Kidney (tissue), 14 donors: ENCODE measurements around the gene NYNRIN. TPM values are rescaled to one million over a fixed set of nuclear protein-coding genes. Genes with fewer than 3 reads are reported as not detected.

ENCODE experiments used
- DNase-seq, 5 donors: peaks; one replicate each; pipeline ENCODE4 v3.0.0-alpha.2; 2013 to 2020
- FAIRE-seq: peaks from 2 replicates; lab custom pipeline; 2012; peaks lifted over from hg19 to GRCh38; lab: Jason Lieb, UNC
- H3K27ac ChIP-seq, 2 donors: one replicate each; pipeline ENCODE4 v1.7.0; 2013; ENCODE audit warnings: low read depth in 2 of 2, low read length in 2 of 2, inconsistent platforms in 1 of 2
- H3K27me3 ChIP-seq: one replicate; pipeline ENCODE4 v1.7.1; 2013; ENCODE audit warnings: low read length, inconsistent platforms; ENCODE audit not compliant: control insufficient read depth, insufficient read depth
- H3K36me3 ChIP-seq, 3 donors: one replicate each; pipeline versions ENCODE4 v1.7.0 to v1.7.1; 2013; ENCODE audit warnings: low read length in 3 of 3, control low read depth in 1 of 3, inconsistent platforms in 1 of 3; ENCODE audit not compliant: insufficient read depth in 3 of 3, control insufficient read depth in 2 of 3
- H3K4me1 ChIP-seq, 3 donors: one replicate each; pipeline versions ENCODE4 v1.7.0 to v1.7.1; 2013; ENCODE audit warnings: low read length in 3 of 3, inconsistent platforms in 1 of 3, low read depth in 1 of 3; ENCODE audit not compliant: control insufficient read depth in 2 of 3, insufficient read depth in 2 of 3
- H3K4me3 ChIP-seq, 3 donors: one replicate each; pipeline versions ENCODE4 v1.7.0 to v1.8.1; 2013; ENCODE audit warnings: low read length in 3 of 3, control low read depth in 1 of 3, inconsistent platforms in 1 of 3
- H3K9ac ChIP-seq, 3 donors: one replicate each; pipeline versions ENCODE4 v1.7.0 to v1.7.1; 2013; ENCODE audit warnings: low read length in 3 of 3, control low read depth in 1 of 3, inconsistent platforms in 1 of 3
- H3K9me3 ChIP-seq, 3 donors: one replicate each; pipeline versions ENCODE4 v1.7.0 to v1.7.1; 2013; ENCODE audit warnings: low read length in 3 of 3, control low read depth in 1 of 3, inconsistent platforms in 1 of 3; ENCODE audit not compliant: control insufficient read depth in 2 of 3, insufficient read depth in 1 of 3
- intact Hi-C: fragments of 100-400 bp; cut with DNase I; formaldehyde crosslinking; loops from one replicate; pipeline ENCODE4 v1.11.1; 2022
- polyA plus RNA-seq: library from polyadenylated mRNA; stranded (reverse); fragments of 350-450 nt; fragmentation: Illumina TruSeq; extraction: RNeasy Lipid Tissue Mini Kit (QIAGEN cat#74804); gene quantifications from one replicate; pipeline ENCODE4 v1.2.3, GENCODE V29; 2014; ENCODE audit warnings: low read depth, low replicate concordance; ENCODE audit not compliant: insufficient read depth
- total RNA-seq: library from RNA; stranded (reverse); fragmentation: NEBNext Ultra II Directional; extraction: Animal tissue kit (Norgen Biotek cat#: 25700); gene quantifications from one replicate; pipeline ENCODE4 v1.2.1, GENCODE V29; 2021
- TF ChIP-seq, protein P1 (sequence below): IDR thresholded peaks from 3 replicates; pipeline ENCODE4 v1.5.1; 2012; ENCODE audit warnings: mild to moderate bottlenecking, moderate library complexity, borderline replicate concordance; ENCODE audit not compliant: insufficient read depth; ENCODE audit errors: extremely low read depth
- donor health status: control.
- donor health status: control.
- donor health status: control.
- donor health status: control.
- donor health status: control.
- donor health status: DM: yes; HTN: yes; CAD: no.
- donor health status: Normal renal cell carcinoma (clear cell type).

The NYNRIN gene
- total and polyA plus RNA-seq, 2 donors from 2014 or later, result 4.4 to 12.1 TPM

DNA sequence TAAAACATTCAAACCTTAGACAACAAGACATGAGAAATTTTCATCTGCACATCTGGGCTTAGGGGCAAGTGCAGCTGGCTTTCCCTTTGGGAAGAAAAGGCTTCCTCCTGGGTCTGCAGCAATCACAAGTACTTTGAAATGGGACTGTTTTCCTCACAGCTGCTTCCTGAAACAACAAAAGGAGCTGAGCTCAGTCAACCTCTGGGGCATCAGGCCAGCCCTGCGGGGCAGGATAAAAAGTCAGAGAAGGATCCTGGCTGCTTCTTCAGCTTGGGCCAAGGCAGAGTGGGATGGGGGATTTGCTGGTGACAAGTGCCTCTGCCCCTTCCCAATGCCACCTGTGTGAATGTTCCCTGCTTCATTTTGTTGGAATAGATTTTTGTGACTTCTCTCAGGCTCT is 59.9 kb downstream of the NYNRIN start:
- no peak for FAIRE-seq
- H3K36me3 ChIP-seq, result peaks cover 0 to 4% (median 0%) of the 10 kb centered on the region in 3 donors
- TF ChIP-seq, protein P1, sequence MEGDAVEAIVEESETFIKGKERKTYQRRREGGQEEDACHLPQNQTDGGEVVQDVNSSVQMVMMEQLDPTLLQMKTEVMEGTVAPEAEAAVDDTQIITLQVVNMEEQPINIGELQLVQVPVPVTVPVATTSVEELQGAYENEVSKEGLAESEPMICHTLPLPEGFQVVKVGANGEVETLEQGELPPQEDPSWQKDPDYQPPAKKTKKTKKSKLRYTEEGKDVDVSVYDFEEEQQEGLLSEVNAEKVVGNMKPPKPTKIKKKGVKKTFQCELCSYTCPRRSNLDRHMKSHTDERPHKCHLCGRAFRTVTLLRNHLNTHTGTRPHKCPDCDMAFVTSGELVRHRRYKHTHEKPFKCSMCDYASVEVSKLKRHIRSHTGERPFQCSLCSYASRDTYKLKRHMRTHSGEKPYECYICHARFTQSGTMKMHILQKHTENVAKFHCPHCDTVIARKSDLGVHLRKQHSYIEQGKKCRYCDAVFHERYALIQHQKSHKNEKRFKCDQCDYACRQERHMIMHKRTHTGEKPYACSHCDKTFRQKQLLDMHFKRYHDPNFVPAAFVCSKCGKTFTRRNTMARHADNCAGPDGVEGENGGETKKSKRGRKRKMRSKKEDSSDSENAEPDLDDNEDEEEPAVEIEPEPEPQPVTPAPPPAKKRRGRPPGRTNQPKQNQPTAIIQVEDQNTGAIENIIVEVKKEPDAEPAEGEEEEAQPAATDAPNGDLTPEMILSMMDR, result no peak
- H3K27ac ChIP-seq, result no peak overlapping the region
- H3K9me3 ChIP-seq, result no peaks in the 10 kb centered on the region
- no peak for DNase-seq
- no peak overlapping the region for H3K4me3 ChIP-seq
- intact Hi-C loops, result no loop called here
- no peaks in the 10 kb centered on the region for H3K27me3 ChIP-seq
- H3K4me1 ChIP-seq, result no peaks in the 10 kb centered on the region
- no peak overlapping the region for H3K9ac ChIP-seq

- Histone ChIP-seq H3K4me1 (no peaks in the 10 kb centered on the region), H3K4me3 (no peak overlapping the region), H3K27ac (no peak overlapping the region), H3K36me3 (peaks cover 0 to 4% (median 0%) of the 10 kb centered on the region in 3 donors), H3K27me3 (no peaks in the 10 kb centered on the region), H3K9me3 (no peaks in the 10 kb centered on the region), H3K9ac (no peak overlapping the region)
- FAIRE-seq, result no peak
- intact Hi-C loops, result no loop called here
- no peak for DNase-seq
- TF ChIP-seq, protein P1, result no peak
These were observed 60.5 kb downstream of the NYNRIN start for GRCh38 chr14:24459331-24459730.

DNA sequence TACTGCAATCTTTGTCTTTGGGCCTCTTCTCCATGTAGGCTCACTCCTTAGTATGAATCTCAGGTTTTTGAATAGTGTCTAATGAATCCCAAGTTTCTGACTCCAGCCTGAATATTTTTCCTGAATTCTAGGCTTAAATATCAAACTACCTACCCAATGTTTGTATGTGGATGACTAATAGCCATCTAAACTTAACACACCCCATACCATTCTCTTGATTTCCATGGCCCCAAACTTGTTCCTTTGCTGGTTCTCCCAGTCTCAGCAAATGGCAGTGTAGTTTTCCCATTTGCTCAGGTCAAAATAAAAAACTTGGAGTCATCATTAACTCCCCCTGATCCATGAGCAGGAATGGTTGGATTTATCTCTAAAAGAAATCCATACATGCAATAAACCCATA is 62.5 kb downstream of the NYNRIN start:
- no peaks in the 10 kb centered on the region for H3K4me1 ChIP-seq
- H3K9me3 ChIP-seq, result no peaks in the 10 kb centered on the region
- H3K27me3 ChIP-seq, result no peaks in the 10 kb centered on the region
- intact Hi-C loops, result no loop called here
- H3K9ac ChIP-seq, result no peak overlapping the region
- TF ChIP-seq, protein P1, result no peak
- no peak for DNase-seq
- H3K27ac ChIP-seq, result no peak overlapping the region
- no peak for FAIRE-seq
- peaks cover 0 to 4% (median 0%) of the 10 kb centered on the region in 3 donors for H3K36me3 ChIP-seq
- H3K4me3 ChIP-seq, result no peak overlapping the region
